NCI-H1048 (cell line): ENCODE data around the gene RNF10.
"Not testable (repeated sequence)": the region's sequence is repeated elsewhere in the genome, so short reads cannot be mapped to it uniquely, and the experiment has no call there.

Experiments
- DNase-seq: peaks from one replicate; lab custom pipeline; 2025; lab: John Stamatoyannopoulos, UW

Gene RNF10

GRCh38 chr12:120617193-120617592 is 83.0 kb downstream of the RNF10 start:
- DNase-seq = not testable (repeated sequence)

- DNase-seq = not testable (repeated sequence)
These were observed 83.6 kb downstream of the RNF10 start for GRCh38 chr12:120617767-120618166.

- DNase-seq = no peak
These were observed 84.9 kb downstream of the RNF10 start for GRCh38 chr12:120618954-120619615.

- DNase-seq = no peak
These were observed 86.5 kb downstream of the RNF10 start for GRCh38 chr12:120620624-120621023.

- DNase-seq = no peak
These were observed 91.6 kb downstream of the RNF10 start for GRCh38 chr12:120625557-120626419.
